ENCODE data around the gene KRTAP19-8.

KRTAP19-8 gene

GRCh38 chr21:31012133-31013089 is 25.9 kb downstream of the KRTAP19-8 start:
- no peak overlapping the region for H3K27ac ChIP-seq
- no peak for TF ChIP-seq ZFX (IDR thresholded peaks at IDR 0.05; ENCODE audit: borderline replicate concordance)
- TF ChIP-seq, protein P1, sequence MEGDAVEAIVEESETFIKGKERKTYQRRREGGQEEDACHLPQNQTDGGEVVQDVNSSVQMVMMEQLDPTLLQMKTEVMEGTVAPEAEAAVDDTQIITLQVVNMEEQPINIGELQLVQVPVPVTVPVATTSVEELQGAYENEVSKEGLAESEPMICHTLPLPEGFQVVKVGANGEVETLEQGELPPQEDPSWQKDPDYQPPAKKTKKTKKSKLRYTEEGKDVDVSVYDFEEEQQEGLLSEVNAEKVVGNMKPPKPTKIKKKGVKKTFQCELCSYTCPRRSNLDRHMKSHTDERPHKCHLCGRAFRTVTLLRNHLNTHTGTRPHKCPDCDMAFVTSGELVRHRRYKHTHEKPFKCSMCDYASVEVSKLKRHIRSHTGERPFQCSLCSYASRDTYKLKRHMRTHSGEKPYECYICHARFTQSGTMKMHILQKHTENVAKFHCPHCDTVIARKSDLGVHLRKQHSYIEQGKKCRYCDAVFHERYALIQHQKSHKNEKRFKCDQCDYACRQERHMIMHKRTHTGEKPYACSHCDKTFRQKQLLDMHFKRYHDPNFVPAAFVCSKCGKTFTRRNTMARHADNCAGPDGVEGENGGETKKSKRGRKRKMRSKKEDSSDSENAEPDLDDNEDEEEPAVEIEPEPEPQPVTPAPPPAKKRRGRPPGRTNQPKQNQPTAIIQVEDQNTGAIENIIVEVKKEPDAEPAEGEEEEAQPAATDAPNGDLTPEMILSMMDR (IDR thresholded peaks at IDR 0.05): no peak

GRCh38 chr21:31011412-31011811 is 26.9 kb downstream of the KRTAP19-8 start:
- no peak for TF ChIP-seq ZFX (IDR thresholded peaks at IDR 0.05; ENCODE audit: borderline replicate concordance)
- TF ChIP-seq, protein P1 (IDR thresholded peaks at IDR 0.05): no peak
- no peak overlapping the region for H3K27ac ChIP-seq

GRCh38 chr21:31008355-31008754 is 29.9 kb downstream of the KRTAP19-8 start:
- no peak overlapping the region for H3K27ac ChIP-seq
- TF ChIP-seq, protein P1 (IDR thresholded peaks at IDR 0.05): no peak
- no peak for TF ChIP-seq ZFX (IDR thresholded peaks at IDR 0.05; ENCODE audit: borderline replicate concordance)

DNA sequence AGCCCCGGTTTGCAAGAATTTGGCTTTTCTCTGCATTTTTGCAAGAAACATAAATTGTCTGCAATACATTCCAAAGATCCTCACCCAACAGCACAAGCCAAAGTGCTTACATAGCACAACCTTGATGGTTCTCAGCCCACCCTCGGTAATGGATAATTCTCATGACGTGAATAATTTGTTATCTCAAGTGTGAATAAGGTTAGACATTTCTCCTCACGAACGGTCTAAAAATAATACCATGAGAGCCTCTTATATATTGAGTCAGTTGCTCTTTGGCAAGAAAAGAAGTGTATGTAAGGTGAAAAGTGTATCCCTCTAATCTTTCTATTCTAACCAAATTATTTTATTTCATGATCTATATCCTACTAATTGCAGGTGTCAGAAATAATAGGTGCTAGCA is 33.3 kb downstream of the KRTAP19-8 start:
- TF ChIP-seq, protein P1 (IDR thresholded peaks at IDR 0.05): no peak
- TF ChIP-seq ZFX (IDR thresholded peaks at IDR 0.05; ENCODE audit: borderline replicate concordance): no peak
- H3K27ac ChIP-seq: no peak overlapping the region

GRCh38 chr21:31003471-31003870 is 34.8 kb downstream of the KRTAP19-8 start:
- no peak overlapping the region for H3K27ac ChIP-seq
- TF ChIP-seq, protein P1 (IDR thresholded peaks at IDR 0.05): no peak
- no peak for TF ChIP-seq ZFX (IDR thresholded peaks at IDR 0.05; ENCODE audit: borderline replicate concordance)

DNA sequence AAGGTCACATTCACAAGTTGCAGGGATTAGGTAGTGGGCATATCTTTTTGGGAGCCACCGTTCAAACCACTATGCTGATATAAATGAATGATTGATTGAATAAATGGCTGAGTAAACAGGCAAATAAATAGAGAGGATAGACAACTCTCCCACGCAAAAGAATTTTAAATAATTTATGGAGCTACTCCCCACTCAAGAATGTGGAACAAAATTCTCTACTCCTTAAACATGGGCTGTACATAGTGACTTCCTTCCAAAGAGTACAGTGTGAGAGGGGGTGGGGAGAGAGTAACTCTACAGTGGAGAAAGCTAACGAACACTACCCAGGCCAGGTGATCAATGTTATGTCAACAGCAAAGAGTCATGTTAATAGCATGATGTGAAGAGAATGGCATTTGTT is 40.7 kb downstream of the KRTAP19-8 start:
- no peak overlapping the region for H3K27ac ChIP-seq
- TF ChIP-seq, protein P1 (IDR thresholded peaks at IDR 0.05): no peak
- no peak for TF ChIP-seq ZFX (IDR thresholded peaks at IDR 0.05; ENCODE audit: borderline replicate concordance)

GRCh38 chr21:30996728-30997127 is 41.5 kb downstream of the KRTAP19-8 start:
- no peak overlapping the region for H3K27ac ChIP-seq
- TF ChIP-seq, protein P1 (IDR thresholded peaks at IDR 0.05): no peak
- TF ChIP-seq ZFX (IDR thresholded peaks at IDR 0.05; ENCODE audit: borderline replicate concordance): no peak

Measured in 22Rv1 (cell line).